ENCODE results near the gene CDH16.

Gene CDH16

GRCh38 chr16:66914541-66914940 is 4.1 kb downstream of the CDH16 start:
- no peak for DNase-seq (ENCODE audit: low read depth)
- no peak overlapping the region for H3K4me3 ChIP-seq (ENCODE audit: low read depth, low read length)

- H3K4me3 ChIP-seq (ENCODE audit: low read depth, low read length), result no peak overlapping the region
- DNase-seq (ENCODE audit: low read depth), result no peak
Observed at GRCh38 chr16:66913711-66914110, 5.0 kb downstream of the CDH16 start.

- no peak for DNase-seq (ENCODE audit: low read depth)
- H3K4me3 ChIP-seq (ENCODE audit: low read depth, low read length), result no peak overlapping the region
Observed at GRCh38 chr16:66913081-66913480, 5.6 kb downstream of the CDH16 start.

GRCh38 chr16:66911801-66912200 is 6.9 kb downstream of the CDH16 start:
- no peak for DNase-seq (ENCODE audit: low read depth)
- no peak overlapping the region for H3K4me3 ChIP-seq (ENCODE audit: low read depth, low read length)

GRCh38 chr16:66911112-66911511 is 7.6 kb downstream of the CDH16 start:
- no peak overlapping the region for H3K4me3 ChIP-seq (ENCODE audit: low read depth, low read length)
- no peak for DNase-seq (ENCODE audit: low read depth)

GRCh38 chr16:66910175-66910940 is 8.3 kb downstream of the CDH16 start:
- no peak overlapping the region for H3K4me3 ChIP-seq (ENCODE audit: low read depth, low read length)
- DNase-seq (ENCODE audit: low read depth), result no peak

- H3K4me3 ChIP-seq (ENCODE audit: low read depth, low read length), result no peak overlapping the region
- no peak for DNase-seq (ENCODE audit: low read depth)
Observed at GRCh38 chr16:66908762-66909559, 9.7 kb downstream of the CDH16 start.

- no peak for DNase-seq (ENCODE audit: low read depth)
Observed at GRCh38 chr16:66908116-66908515, 10.6 kb downstream of the CDH16 start.

GRCh38 chr16:66906916-66907836 is 11.5 kb downstream of the CDH16 start:
- no peak overlapping the region for H3K4me3 ChIP-seq (ENCODE audit: low read depth, low read length)
- DNase-seq (ENCODE audit: low read depth), result no peak

More at GRCh38 chr16:66908116-66908515, 10.6 kb downstream of the CDH16 start:
- H3K4me3 ChIP-seq (ENCODE audit: low read depth, low read length), result no peak overlapping the region

GRCh38 chr16:66905633-66906539 is 12.8 kb downstream of the CDH16 start:
- no peak overlapping the region for H3K4me3 ChIP-seq (ENCODE audit: low read depth, low read length)
- no peak for DNase-seq (ENCODE audit: low read depth)

GRCh38 chr16:66904846-66905632 is 13.6 kb downstream of the CDH16 start:
- no peak overlapping the region for H3K4me3 ChIP-seq (ENCODE audit: low read depth, low read length)
- no peak for DNase-seq (ENCODE audit: low read depth)

- no peak for DNase-seq (ENCODE audit: low read depth)
- no peak overlapping the region for H3K4me3 ChIP-seq (ENCODE audit: low read depth, low read length)
Observed at GRCh38 chr16:66904428-66904845, 14.2 kb downstream of the CDH16 start.

- no peak for DNase-seq (ENCODE audit: low read depth)
- H3K4me3 ChIP-seq (ENCODE audit: low read depth, low read length), result no peak overlapping the region
Observed at GRCh38 chr16:66903544-66904427, 14.9 kb downstream of the CDH16 start.

GRCh38 chr16:66902648-66903543 is 15.8 kb downstream of the CDH16 start:
- no peak overlapping the region for H3K4me3 ChIP-seq (ENCODE audit: low read depth, low read length)
- DNase-seq (ENCODE audit: low read depth), result no peak

- H3K4me3 ChIP-seq (ENCODE audit: low read depth, low read length), result no peak overlapping the region
- no peak for DNase-seq (ENCODE audit: low read depth)
Observed at GRCh38 chr16:66901626-66902025, 17.1 kb downstream of the CDH16 start.
